GM12878 (cell line): ENCODE results near the gene POR.

Source experiments
- IKZF1 ChIP-seq: fragments of 450-650 bp; conservative IDR thresholded peaks from 2 replicates; pipeline ENCODE4 v1.6.1; 2017; ENCODE audit warnings: antibody characterized with exemption, mild to moderate bottlenecking
- TF ChIP-seq, protein P1 (sequence below), 3 experiments: IDR thresholded peaks in 2 of 3; conservative IDR thresholded peaks in 1 of 3; 2 replicates each; pipeline ENCODE4 v1.5.1; 2011; ENCODE audit warnings: low read depth in 3 of 3, low read length in 3 of 3, mild to moderate bottlenecking in 3 of 3, control low read depth in 2 of 3, moderate library complexity in 2 of 3, inconsistent platforms in 1 of 3, mixed read lengths in 1 of 3; ENCODE audit not compliant: control insufficient read depth in 2 of 3, insufficient read depth in 1 of 3; ENCODE audit errors: extremely low read depth in 1 of 3

DNA sequence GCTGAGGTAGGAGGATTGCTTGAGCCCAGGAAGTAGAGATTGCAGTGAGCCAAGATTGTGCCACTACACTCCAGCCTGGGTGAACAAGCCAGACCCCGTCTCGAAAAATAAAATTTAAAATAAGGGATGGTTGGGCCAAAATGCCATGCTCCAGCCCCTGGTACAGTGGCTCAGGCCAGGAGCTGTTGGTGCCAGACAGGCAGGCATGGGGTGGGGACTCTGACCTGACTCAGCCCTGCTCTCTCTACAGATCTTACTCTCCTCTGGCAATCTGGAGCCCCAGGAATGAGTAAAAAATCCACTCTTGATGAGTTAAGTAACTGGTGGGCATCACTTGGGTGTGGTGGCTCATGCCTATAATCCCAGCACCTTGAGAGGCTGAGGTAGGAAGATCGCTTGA is 87.9 kb downstream of the POR start:
- TF ChIP-seq, protein P1, sequence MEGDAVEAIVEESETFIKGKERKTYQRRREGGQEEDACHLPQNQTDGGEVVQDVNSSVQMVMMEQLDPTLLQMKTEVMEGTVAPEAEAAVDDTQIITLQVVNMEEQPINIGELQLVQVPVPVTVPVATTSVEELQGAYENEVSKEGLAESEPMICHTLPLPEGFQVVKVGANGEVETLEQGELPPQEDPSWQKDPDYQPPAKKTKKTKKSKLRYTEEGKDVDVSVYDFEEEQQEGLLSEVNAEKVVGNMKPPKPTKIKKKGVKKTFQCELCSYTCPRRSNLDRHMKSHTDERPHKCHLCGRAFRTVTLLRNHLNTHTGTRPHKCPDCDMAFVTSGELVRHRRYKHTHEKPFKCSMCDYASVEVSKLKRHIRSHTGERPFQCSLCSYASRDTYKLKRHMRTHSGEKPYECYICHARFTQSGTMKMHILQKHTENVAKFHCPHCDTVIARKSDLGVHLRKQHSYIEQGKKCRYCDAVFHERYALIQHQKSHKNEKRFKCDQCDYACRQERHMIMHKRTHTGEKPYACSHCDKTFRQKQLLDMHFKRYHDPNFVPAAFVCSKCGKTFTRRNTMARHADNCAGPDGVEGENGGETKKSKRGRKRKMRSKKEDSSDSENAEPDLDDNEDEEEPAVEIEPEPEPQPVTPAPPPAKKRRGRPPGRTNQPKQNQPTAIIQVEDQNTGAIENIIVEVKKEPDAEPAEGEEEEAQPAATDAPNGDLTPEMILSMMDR (IDR thresholded peaks at IDR 0.05 in 2 of 3, conservative IDR thresholded peaks at IDR 0.05 in 1 of 3; ENCODE audit: control insufficient read depth in 2 of 3, extremely low read depth in 1 of 3, insufficient read depth in 1 of 3, low read depth in 3 of 3, low read length in 3 of 3), result no peak
- no peak for TF ChIP-seq IKZF1
